K562 (cell line): ENCODE results near the gene TOR1A. TPM values are rescaled to one million over a fixed set of nuclear protein-coding genes. Genes with fewer than 3 reads are reported as not detected.

Source experiments
- BHLHE40 ChIP-seq: IDR thresholded peaks from 2 replicates; pipeline ENCODE4 v1.6.1; 2011; ENCODE audit warnings: low read length, improper control_type of control experiment
- CBFA2T2 ChIP-seq: fragments of 450-650 bp; conservative IDR thresholded peaks from 2 replicates; pipeline ENCODE4 v1.6.1; 2017; ENCODE audit warnings: mild to moderate bottlenecking
- HDAC1 ChIP-seq, 2 experiments: fragments of 450-650 bp; IDR thresholded peaks; 2 replicates each; pipeline ENCODE4 v1.6.1; 2016 to 2017; ENCODE audit warnings: inconsistent platforms in 1 of 2, mild to moderate bottlenecking in 1 of 2, moderate library complexity in 1 of 2
- L3MBTL2 ChIP-seq: fragments of 450-650 bp; IDR thresholded peaks from 2 replicates; pipeline ENCODE4 v1.6.1; 2016; ENCODE audit warnings: mild to moderate bottlenecking, moderate library complexity
- MAX ChIP-seq: sonication (generic); formaldehyde crosslinking; IDR thresholded peaks from 2 replicates; pipeline ENCODE4 v1.9.0; 2022; ENCODE audit warnings: mild to moderate bottlenecking, missing genetic modification reagents
- POLR2AphosphoS5 ChIP-seq: IDR thresholded peaks from 2 replicates; pipeline ENCODE4 v1.6.1; 2011; ENCODE audit warnings: mild to moderate bottlenecking, low read depth, low read length, moderate library complexity; ENCODE audit not compliant: control insufficient read depth, insufficient read depth
- RBBP5 ChIP-seq: fragments of 200-600 bp; sonication (generic); IDR thresholded peaks from 2 replicates; pipeline ENCODE4 v1.6.1; 2012; ENCODE audit warnings: borderline replicate concordance, mild to moderate bottlenecking, low read length, control low read depth, inconsistent platforms; ENCODE audit not compliant: insufficient read depth, poor library complexity, severe bottlenecking
- RFX7 ChIP-seq: fragments of 250-450 bp; sonication (Bioruptor Pico); IDR thresholded peaks from 2 replicates; pipeline ENCODE4 v1.5.1; 2021; ENCODE audit warnings: mild to moderate bottlenecking
- SMARCA4 ChIP-seq: fragments of 450-650 bp; IDR thresholded peaks from 2 replicates; pipeline ENCODE4 v1.6.1; 2016
- SUPT5H ChIP-seq: fragments of 450-650 bp; IDR thresholded peaks from 2 replicates; pipeline ENCODE4 v1.6.1; 2016
- TCF3 ChIP-seq: sonication (generic); formaldehyde crosslinking; IDR thresholded peaks from 2 replicates; pipeline ENCODE4 v1.4.0; 2020; ENCODE audit warnings: mild to moderate bottlenecking, missing genetic modification reagents
- TEAD4 ChIP-seq, 2 experiments: sonication (generic) in 1 of 2; formaldehyde crosslinking in 1 of 2; IDR thresholded peaks; 2 replicates each; pipeline versions ENCODE4 v1.6.1 to v1.8.0; 2012 to 2022; ENCODE audit warnings: borderline replicate concordance in 1 of 2, inconsistent platforms in 1 of 2, low read length in 1 of 2, mild to moderate bottlenecking in 1 of 2, missing genetic modification reagents in 1 of 2
- VEZF1 ChIP-seq: fragments of 200-800 bp; sonication (Bioruptor generic); IDR thresholded peaks from 2 replicates; pipeline ENCODE4 v1.6.1; 2017; ENCODE audit warnings: missing genetic modification characterization, missing compliant biosample characterization
- ZFPM2 ChIP-seq: fragments of 250-450 bp; sonication (Bioruptor Pico); IDR thresholded peaks from 2 replicates; pipeline ENCODE4 v1.5.1; 2022; ENCODE audit warnings: mild to moderate bottlenecking
- ZNF121 ChIP-seq: sonication (generic); formaldehyde crosslinking; conservative IDR thresholded peaks from 2 replicates; pipeline ENCODE4 v1.8.0; 2022; ENCODE audit warnings: missing genetic modification reagents
- ZNF592 ChIP-seq: fragments of 450-650 bp; IDR thresholded peaks from 2 replicates; pipeline ENCODE4 v1.6.1; 2017; ENCODE audit warnings: antibody characterized with exemption, mild to moderate bottlenecking
- polyA plus RNA-seq, 8 experiments: library from polyadenylated mRNA; depleted of rRNA in 4 of 8; stranded (reverse) in 5 of 8; unstranded in 3 of 8; fragments of >200 nt; fragmentation: Nextera tagmentation in 2 of 8; fragmentation: Illumina TruSeq in 1 of 8; extraction: Ambion mirVana in 2 of 8; extraction: Trizol in 1 of 8; gene quantifications; 2 replicates each; pipeline versions ENCODE4 v1.2.1 to v1.2.3, GENCODE V29; 2011 to 2014; ENCODE audit warnings: inconsistent platforms in 1 of 8, missing spikeins in 1 of 8
- total RNA-seq, 7 experiments: library from RNA; depleted of rRNA in 6 of 7; stranded (reverse); fragments of >200 nt in 6 of 7; fragmentation: Illumina TruSeq in 2 of 7; extraction: Trizol in 2 of 7; gene quantifications; 2 replicates each; pipeline versions ENCODE4 v1.2.1 to v1.2.3, GENCODE V29; 2011 to 2021; ENCODE audit warnings: low replicate concordance in 1 of 7

The TOR1A gene
- total and polyA plus RNA-seq, 9 of the 15 experiments (the other 6 are each of a cell fraction or from before 2014, with no cell fraction given) = 4.5 to 85.8 (median 51.3) TPM

- 0 out of 2 replicates have a peak, but pooled peaks have one; percentile 22 for TF ChIP-seq SUPT5H
- 0 out of 2 replicates have a peak, but pooled peaks have one; percentile 54 for TF ChIP-seq RFX7 (CRISPR knock-in tag)
- TF ChIP-seq L3MBTL2 = peak; percentile 29; the same call in 1 of the 2 replicates
- peak; percentile 37; the same call in 1 of the 2 replicates for TF ChIP-seq MAX (CRISPR knock-in tag)
- peak; percentile 33 for TF ChIP-seq RBBP5
- TF ChIP-seq TCF3 (CRISPR knock-in tag) = peak; percentile 60
- peak; percentile 41 for TF ChIP-seq POLR2AphosphoS5
- no peak for TF ChIP-seq ZNF121
- TF ChIP-seq BHLHE40 = 0 out of 2 replicates have a peak, but pooled peaks have one; percentile 26
- 0 out of 4 replicates have a peak, but pooled peaks of 1 of the 2 experiments have one; percentile 8 for TF ChIP-seq HDAC1 (IDR thresholded peaks at IDR 0.05)
- TF ChIP-seq CBFA2T2 = peak; percentile 39; the same call in 1 of the 2 replicates
- 0 out of 2 replicates have a peak, but pooled peaks have one; percentile 43 for TF ChIP-seq SMARCA4
- TF ChIP-seq ZFPM2 = 0 out of 2 replicates have a peak, but pooled peaks have one; percentile 16
- TF ChIP-seq VEZF1 (CRISPR knock-in tag) = peak; percentile 12; the same call in 1 of the 2 replicates
- TF ChIP-seq ZNF592 = no peak
- TF ChIP-seq TEAD4 (IDR thresholded peaks at IDR 0.05; ENCODE audit: low read length) = peak; percentile 33; the same call in 1 of the 2 replicates
- TF ChIP-seq TEAD4 (CRISPR knock-in tag; IDR thresholded peaks at IDR 0.05; ENCODE audit: borderline replicate concordance) = no peak
These were observed 2.4 kb upstream of the TOR1A start (continued) for GRCh38 chr9:129826344-129826743.
